Liver (tissue), 3 donors: Measurements from ENCODE around the gene NUDT16L1.

ENCODE experiments used
- GABPA ChIP-seq, 2 donors: IDR thresholded peaks in 1 of 2; conservative IDR thresholded peaks in 1 of 2; 2 replicates each; pipeline ENCODE4 v1.6.1; 2016; ENCODE audit warnings: antibody characterized with exemption in 2 of 2, mild to moderate bottlenecking in 1 of 2, moderate library complexity in 1 of 2
- RAD21 ChIP-seq, 2 donors: IDR thresholded peaks; 2 replicates each; pipeline ENCODE4 v1.6.1; 2016; ENCODE audit warnings: antibody characterized with exemption in 2 of 2, mild to moderate bottlenecking in 2 of 2
- RXRA ChIP-seq, 2 donors: IDR thresholded peaks; 2 replicates each; pipeline ENCODE4 v1.6.1; 2017 to 2018; ENCODE audit warnings: antibody characterized with exemption in 2 of 2, mild to moderate bottlenecking in 1 of 2
- SP1 ChIP-seq: IDR thresholded peaks from 2 replicates; pipeline ENCODE4 v1.6.1; 2018; ENCODE audit warnings: antibody characterized with exemption, mild to moderate bottlenecking
- TAF1 ChIP-seq: conservative IDR thresholded peaks from 2 replicates; pipeline ENCODE4 v1.6.1; 2016; ENCODE audit warnings: antibody characterized with exemption, mild to moderate bottlenecking
- YY1 ChIP-seq: IDR thresholded peaks from 2 replicates; pipeline ENCODE4 v1.6.1; 2016; ENCODE audit warnings: antibody characterized with exemption, mild to moderate bottlenecking
- TF ChIP-seq, protein P1 (sequence below): fragments of 150-350 bp; IDR thresholded peaks from 2 replicates; pipeline ENCODE4 v1.5.1; 2017; ENCODE audit warnings: improper control_type of control experiment, low read depth, low read length; ENCODE audit not compliant: missing input control
- TF ChIP-seq, protein P2 (sequence below): IDR thresholded peaks from 2 replicates; pipeline ENCODE4 v1.6.1; 2016; ENCODE audit warnings: antibody characterized with exemption
- donor health status: healthy.
- donor health status: healthy.

DNA sequence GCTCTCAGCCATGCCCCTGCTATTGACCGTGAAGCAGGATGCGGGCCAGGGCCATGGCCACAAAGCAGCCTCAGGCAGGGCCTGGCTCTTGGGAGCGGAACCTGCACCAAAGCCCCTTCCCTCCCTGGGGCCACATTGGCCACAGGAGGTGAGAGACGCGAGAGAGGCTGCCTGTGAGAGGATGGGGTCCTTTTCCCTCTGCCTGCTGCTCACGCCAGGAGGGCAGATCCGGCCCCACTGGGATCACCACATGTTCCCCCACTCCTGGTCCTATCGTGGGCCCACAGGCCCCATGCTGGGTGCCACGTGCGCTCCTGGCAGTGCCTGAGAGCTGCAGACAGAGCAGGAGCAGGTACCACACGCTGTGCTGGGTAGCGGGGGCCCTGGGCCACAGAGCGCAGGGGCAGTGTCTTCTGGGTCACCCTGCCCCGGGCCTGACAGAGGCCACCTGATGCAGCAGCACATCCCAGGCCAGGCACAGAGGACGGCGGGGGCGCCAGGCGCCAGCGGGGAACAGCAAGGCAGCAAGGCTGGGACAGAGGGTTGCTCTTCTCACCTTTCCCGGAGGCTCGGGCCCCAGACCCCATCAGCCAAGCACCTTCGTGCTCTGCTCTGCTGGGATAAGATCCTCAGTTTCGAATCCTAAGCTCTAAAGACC, 9.2 kb upstream of the NUDT16L1 start:
- TF ChIP-seq SP1 (no peak), GABPA (IDR thresholded peaks at IDR 0.05 in 1 of 2, conservative IDR thresholded peaks at IDR 0.05 in 1 of 2) (no peak), TAF1 (no peak), YY1 (no peak), RAD21 (IDR thresholded peaks at IDR 0.05) (no peak), RXRA (IDR thresholded peaks at IDR 0.05) (no peak)
- TF ChIP-seq, protein P1, sequence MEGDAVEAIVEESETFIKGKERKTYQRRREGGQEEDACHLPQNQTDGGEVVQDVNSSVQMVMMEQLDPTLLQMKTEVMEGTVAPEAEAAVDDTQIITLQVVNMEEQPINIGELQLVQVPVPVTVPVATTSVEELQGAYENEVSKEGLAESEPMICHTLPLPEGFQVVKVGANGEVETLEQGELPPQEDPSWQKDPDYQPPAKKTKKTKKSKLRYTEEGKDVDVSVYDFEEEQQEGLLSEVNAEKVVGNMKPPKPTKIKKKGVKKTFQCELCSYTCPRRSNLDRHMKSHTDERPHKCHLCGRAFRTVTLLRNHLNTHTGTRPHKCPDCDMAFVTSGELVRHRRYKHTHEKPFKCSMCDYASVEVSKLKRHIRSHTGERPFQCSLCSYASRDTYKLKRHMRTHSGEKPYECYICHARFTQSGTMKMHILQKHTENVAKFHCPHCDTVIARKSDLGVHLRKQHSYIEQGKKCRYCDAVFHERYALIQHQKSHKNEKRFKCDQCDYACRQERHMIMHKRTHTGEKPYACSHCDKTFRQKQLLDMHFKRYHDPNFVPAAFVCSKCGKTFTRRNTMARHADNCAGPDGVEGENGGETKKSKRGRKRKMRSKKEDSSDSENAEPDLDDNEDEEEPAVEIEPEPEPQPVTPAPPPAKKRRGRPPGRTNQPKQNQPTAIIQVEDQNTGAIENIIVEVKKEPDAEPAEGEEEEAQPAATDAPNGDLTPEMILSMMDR, result no peak
- TF ChIP-seq, protein P2, sequence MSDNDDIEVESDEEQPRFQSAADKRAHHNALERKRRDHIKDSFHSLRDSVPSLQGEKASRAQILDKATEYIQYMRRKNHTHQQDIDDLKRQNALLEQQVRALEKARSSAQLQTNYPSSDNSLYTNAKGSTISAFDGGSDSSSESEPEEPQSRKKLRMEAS, result no peak
